WTC11 (cell line): ENCODE data around the gene ATP13A1. TPM values are rescaled to one million over a fixed set of nuclear protein-coding genes. Genes with fewer than 3 reads are reported as not detected.

ENCODE experiments used
- ATAC-seq: fragments of 200-7000 bp; cut with Tn5 transposase; 2 replicates; pipeline ENCODE4 v1.10.0; 2021; ENCODE audit warnings: mild to moderate bottlenecking, moderate library complexity
- CTCF ChIA-PET: fragments of 300-600 bp; sonication (Branson Sonifier 250); formaldehyde crosslinking; loops from one replicate; lab custom pipeline; 2021; ENCODE audit warnings: antibody characterized with exemption; lab: Charles Lee
- POLR2A ChIA-PET: fragments of 350-600 bp; sonication (Branson Sonifier 250); formaldehyde crosslinking; loops from one replicate; lab custom pipeline; 2021; ENCODE audit warnings: antibody characterized with exemption; lab: Charles Lee
- DNase-seq: peaks from one replicate; pipeline ENCODE4 v3.0.0; 2021; ENCODE audit warnings: low spot score
- H3K27ac Mint-ChIP-seq: 2 replicates; pipeline ENCODE4 v1.8.0; 2021; ENCODE audit warnings: mixed read lengths
- H3K27me3 Mint-ChIP-seq: 2 replicates; pipeline ENCODE4 v1.8.0; 2021; ENCODE audit warnings: low read depth, mild to moderate bottlenecking, moderate library complexity, mixed read lengths
- H3K36me3 Mint-ChIP-seq: 2 replicates; pipeline ENCODE4 v1.8.0; 2021; ENCODE audit warnings: mixed read lengths
- H3K4me1 Mint-ChIP-seq: 2 replicates; pipeline ENCODE4 v1.8.0; 2022; ENCODE audit warnings: mixed read lengths
- H3K4me3 Mint-ChIP-seq: 2 replicates; pipeline ENCODE4 v1.8.0; 2021; ENCODE audit warnings: mild to moderate bottlenecking, moderate library complexity, mixed read lengths
- H3K9me3 Mint-ChIP-seq: 2 replicates; pipeline ENCODE4 v1.8.0; 2021; ENCODE audit warnings: mixed read lengths
- ATF2 ChIP-seq: sonication (generic); formaldehyde crosslinking; IDR thresholded peaks from 2 replicates; pipeline ENCODE4 v1.8.1; 2022; ENCODE audit warnings: low read depth, missing genetic modification reagents, borderline replicate concordance
- CREM ChIP-seq: sonication (generic); formaldehyde crosslinking; IDR thresholded peaks from 2 replicates; pipeline ENCODE4 v1.8.1; 2022; ENCODE audit warnings: mild to moderate bottlenecking, missing genetic modification reagents, moderate library complexity
- ERG ChIP-seq: fragments of 250-450 bp; sonication (Bioruptor Pico); IDR thresholded peaks from 2 replicates; pipeline ENCODE4 v1.8.0; 2021; ENCODE audit warnings: mild to moderate bottlenecking
- ESRRA ChIP-seq: sonication (generic); formaldehyde crosslinking; IDR thresholded peaks from 2 replicates; pipeline ENCODE4 v1.8.1; 2022; ENCODE audit warnings: mild to moderate bottlenecking, missing genetic modification reagents, borderline replicate concordance
- FOXP4 ChIP-seq: sonication (generic); formaldehyde crosslinking; IDR thresholded peaks from 2 replicates; pipeline ENCODE4 v1.8.0; 2022; ENCODE audit warnings: mild to moderate bottlenecking, missing genetic modification reagents
- HMGXB4 ChIP-seq: sonication (generic); formaldehyde crosslinking; IDR thresholded peaks from 2 replicates; pipeline ENCODE4 v1.8.1; 2023; ENCODE audit warnings: mild to moderate bottlenecking, moderate library complexity, missing genetic modification reagents
- JAZF1 ChIP-seq: fragments of 250-450 bp; sonication (Bioruptor Pico); IDR thresholded peaks from 2 replicates; pipeline ENCODE4 v1.9.0; 2021; ENCODE audit warnings: moderate library complexity, mild to moderate bottlenecking, inconsistent platforms
- MYBL2 ChIP-seq: sonication (generic); formaldehyde crosslinking; IDR thresholded peaks from 2 replicates; pipeline ENCODE4 v1.8.1; 2023; ENCODE audit warnings: mild to moderate bottlenecking, moderate library complexity, missing genetic modification reagents
- NR3C1 ChIP-seq: sonication (generic); formaldehyde crosslinking; conservative IDR thresholded peaks from 2 replicates; pipeline ENCODE4 v1.8.1; 2023; ENCODE audit warnings: low read depth, mild to moderate bottlenecking, missing genetic modification reagents
- SMAD3 ChIP-seq: sonication (generic); formaldehyde crosslinking; IDR thresholded peaks from 2 replicates; pipeline ENCODE4 v1.8.0; 2022; ENCODE audit warnings: missing genetic modification reagents, mild to moderate bottlenecking, borderline replicate concordance
- SP1 ChIP-seq: sonication (generic); formaldehyde crosslinking; conservative IDR thresholded peaks from 2 replicates; pipeline ENCODE4 v1.8.1; 2022; ENCODE audit warnings: missing genetic modification reagents
- TP53 ChIP-seq: sonication (generic); formaldehyde crosslinking; IDR thresholded peaks from 2 replicates; pipeline ENCODE4 v1.8.1; 2023; ENCODE audit warnings: mild to moderate bottlenecking, missing genetic modification reagents
- USF2 ChIP-seq: sonication (generic); formaldehyde crosslinking; IDR thresholded peaks from 2 replicates; pipeline ENCODE4 v1.8.1; 2023; ENCODE audit warnings: mild to moderate bottlenecking, missing genetic modification reagents, moderate library complexity
- ZBTB21 ChIP-seq: sonication (generic); formaldehyde crosslinking; IDR thresholded peaks from 2 replicates; pipeline ENCODE4 v1.8.1; 2023; ENCODE audit warnings: mild to moderate bottlenecking, missing genetic modification reagents, borderline replicate concordance
- ZNF219 ChIP-seq: sonication (generic); formaldehyde crosslinking; IDR thresholded peaks from 2 replicates; pipeline ENCODE4 v1.8.0; 2023; ENCODE audit warnings: missing genetic modification reagents, mild to moderate bottlenecking, borderline replicate concordance
- ZNF512 ChIP-seq: sonication (generic); formaldehyde crosslinking; IDR thresholded peaks from 2 replicates; pipeline ENCODE4 v1.8.1; 2022; ENCODE audit warnings: missing genetic modification reagents, borderline replicate concordance
- ZNF532 ChIP-seq: fragments of 250-450 bp; sonication (Bioruptor Pico); IDR thresholded peaks from 2 replicates; pipeline ENCODE4 v1.9.0; 2021; ENCODE audit warnings: mild to moderate bottlenecking, borderline replicate concordance
- total RNA-seq: library from RNA; stranded (reverse); gene quantifications from 3 replicates; pipeline ENCODE4 v1.2.3, GENCODE V29; 2021

Gene ATP13A1
- total RNA-seq, 1 experiment from 2014 or later, result 82.6 TPM

- ChIA-PET CTCF (interaction anchor here (0.5 to 2.2 kb wide), 6 partner anchors 10 to 1485 kb away, joined by 3 to 14 read pairs (median 4); partner anchors contain the start of gene GMIP), POLR2A (no interaction called here)
- ATAC-seq (no peak), DNase-seq (no peak)
- Mint-ChIP-seq H3K9me3 (no peaks in the 10 kb centered on the region), H3K4me3 (peak overlapping the region; percentile 90), H3K36me3 (peaks cover 16% of the 10 kb centered on the region), H3K27ac (no peak overlapping the region), H3K27me3 (no peaks in the 10 kb centered on the region; the same call in 1 of the 2 replicates), H3K4me1 (peaks cover 17% of the 10 kb centered on the region)
- TF ChIP-seq ZNF219, result no peak
- TF ChIP-seq SP1 (CRISPR knock-in tag), result no peak
- TF ChIP-seq ZBTB21, result 0 out of 2 replicates have a peak, but pooled peaks have one; percentile 14
- TF ChIP-seq JAZF1 (CRISPR knock-in tag), result no peak
- TF ChIP-seq ERG (CRISPR knock-in tag), result no peak
- TF ChIP-seq TP53 (CRISPR knock-in tag), result 0 out of 2 replicates have a peak, but pooled peaks have one; percentile 55
- TF ChIP-seq ESRRA (CRISPR knock-in tag), result 0 out of 2 replicates have a peak, but pooled peaks have one; percentile 57
- TF ChIP-seq NR3C1 (CRISPR knock-in tag), result 0 out of 2 replicates have a peak, but pooled peaks have one; percentile 64
- no peak for TF ChIP-seq ATF2 (CRISPR knock-in tag)
- TF ChIP-seq HMGXB4 (CRISPR knock-in tag), result peak; percentile 12; the same call in 1 of the 2 replicates
- no peak for TF ChIP-seq ZNF512 (CRISPR knock-in tag)
- 0 out of 2 replicates have a peak, but pooled peaks have one; percentile 33 for TF ChIP-seq FOXP4 (CRISPR knock-in tag)
- no peak for TF ChIP-seq CREM (CRISPR knock-in tag)
- no peak for TF ChIP-seq SMAD3
Measured at GRCh38 chr19:19626516-19627472, 36.7 kb downstream of the ATP13A1 start.

- H3K27ac Mint-ChIP-seq, result no peak overlapping the region
- H3K4me1 Mint-ChIP-seq, result peaks cover 21% of the 10 kb centered on the region
- no peak overlapping the region for H3K4me3 Mint-ChIP-seq
- H3K9me3 Mint-ChIP-seq, result no peaks in the 10 kb centered on the region
- POLR2A ChIA-PET, result no interaction called here
- peaks cover 16% of the 10 kb centered on the region for H3K36me3 Mint-ChIP-seq
- no peak for DNase-seq
- CTCF ChIA-PET, result no interaction called here
- no peak for ATAC-seq
- peaks cover 9% of the 10 kb centered on the region for H3K27me3 Mint-ChIP-seq
- no peak for TF ChIP-seq ZNF532
- TF ChIP-seq MYBL2, result no peak
- TF ChIP-seq USF2 (CRISPR knock-in tag), result no peak
- TF ChIP-seq CREM (CRISPR knock-in tag), result no peak
Measured at GRCh38 chr19:19624032-19624570, 39.4 kb downstream of the ATP13A1 start.
